Pancreas (tissue), 10 donors: ENCODE data around the gene RAI1. TPM values are rescaled to one million over a fixed set of nuclear protein-coding genes. Genes with fewer than 3 reads are reported as not detected.

Experiments used
- ATAC-seq, 4 donors: fragments of 200-7000 bp; cut with Tn5 transposase; one replicate each; pipeline versions ENCODE4 v1.8.0 to v1.9.1; 2020; ENCODE audit warnings: mild to moderate bottlenecking in 4 of 4, moderate library complexity in 4 of 4
- DNase-seq, 6 donors: peaks; one replicate each; pipeline ENCODE4 v3.0.0-alpha.2; 2020
- FAIRE-seq: peaks from 2 replicates; lab custom pipeline; 2012; peaks lifted over from hg19 to GRCh38; lab: Jason Lieb, UNC
- H3K27ac ChIP-seq, 4 donors: fragments of 200-600 bp; sonication (generic); 1 replicate in 3 of 4; 2 replicates in 1 of 4; pipeline versions ENCODE4 v1.5.0 to v1.8.0; 2020
- H3K27me3 ChIP-seq, 4 donors: fragments of 200-600 bp; one replicate each; pipeline ENCODE4 v1.8.0; 2021
- H3K36me3 ChIP-seq, 3 donors: fragments of 200-600 bp; sonication (generic) in 1 of 3; one replicate each; pipeline versions ENCODE4 v1.5.0 to v1.8.0; 2020 to 2021
- H3K4me1 ChIP-seq, 3 donors: fragments of 200-600 bp; one replicate each; pipeline ENCODE4 v1.8.0; 2021
- H3K4me3 ChIP-seq, 4 donors: fragments of 200-600 bp; sonication (generic) in 2 of 4; one replicate each; pipeline versions ENCODE4 v1.5.0 to v1.8.0; 2020 to 2021
- H3K9me3 ChIP-seq, 4 donors: fragments of 200-600 bp; one replicate each; pipeline ENCODE4 v1.8.0; 2021
- CTCF ChIP-seq, 4 donors: fragments of 200-600 bp; sonication (generic) in 3 of 4; IDR thresholded peaks; one replicate each; pipeline versions ENCODE4 v1.5.0 to v1.8.0; 2021; ENCODE audit warnings: antibody characterized with exemption in 4 of 4
- WGBS, 2 donors: extraction: QIAGEN DNeasy Blood & Tissue Kit; methylation state at CpG; one replicate each; pipeline ENCODE4 v1.1.7; 2013; 5-methylcytosine and 5-hydroxymethylcytosine counted together
- intact Hi-C, 3 donors: fragments of 100-400 bp; cut with DNase I; formaldehyde crosslinking; loops; one replicate each; pipeline versions ENCODE4 v1.11.1 to v1.14.2; 2022
- polyA plus RNA-seq, 2 donors: library from polyadenylated mRNA; stranded (reverse); fragments of 200-250 nt; gene quantifications; one replicate each; pipeline ENCODE4 v1.2.3, GENCODE V29; 2013
- total RNA-seq, 6 donors: library from RNA; stranded (reverse); fragmentation: NEBNext Ultra II Directional in 4 of 6; extraction: Animal tissue kit (Norgen Biotek cat#: 25700) in 4 of 6; gene quantifications; one replicate each; pipeline versions ENCODE4 v1.2.1 to v1.2.4, GENCODE V29; 2021 to 2023
- donor health status: healthy with polysubstance abuse.
- donor health status: DM: no; HTN: no; CAD: no; lungs with moderate emphysema.
- donor health status: DM: no; HTN: no; CAD: no.
- donor health status: control.
- donor health status: control.
- donor health status: Bipolar disorder and iron deficiency.
- donor health status: DM: yes; HTN: yes; CAD: no.
- donor health status: DM: no; HTN: no; CAD: no.
- donor health status: DM: no; HTN: no; CAD: no.
- donor health status: DM: yes; HTN: yes; CAD: no.

The RAI1 gene
- total and polyA plus RNA-seq, 8 donors: 12.1 to 23.9 (median 16.7) TPM

GRCh38 chr17:17659340-17659739 is 21.9 kb upstream of the RAI1 start:
- no peak for DNase-seq
- no peak for TF ChIP-seq CTCF (IDR thresholded peaks at IDR 0.05)
- Histone ChIP-seq H3K4me1 (peaks cover 0 to 3% (median 0%) of the 10 kb centered on the region in 3 donors), H3K4me3 (no peak overlapping the region), H3K36me3 (no peaks in the 10 kb centered on the region), H3K9me3 (no peaks in the 10 kb centered on the region), H3K27me3 (no peaks in the 10 kb centered on the region), H3K27ac (no peak overlapping the region)
- intact Hi-C loops: no loop called here
- FAIRE-seq: no peak
- no peak for ATAC-seq
- WGBS, 2 donors: 93 to 94% methylated on average over 4 of the region's 4 CpGs

- DNase-seq (peak in 3 of 6 donors; percentile 33 to 74 (median 64)), FAIRE-seq (no peak)
- no peak overlapping the region for H3K27ac ChIP-seq
These were observed 20.1 kb upstream of the RAI1 start for GRCh38 chr17:17661134-17661533.

GRCh38 chr17:17661834-17662385 is 19.3 kb upstream of the RAI1 start:
- intact Hi-C loops: no loop called here
- 92 to 93% methylated on average over 10 of the region's 10 CpGs for WGBS, 2 donors
- Histone ChIP-seq H3K36me3 (no peaks in the 10 kb centered on the region), H3K27me3 (no peaks in the 10 kb centered on the region), H3K4me1 (peaks cover 0 to 3% (median 0%) of the 10 kb centered on the region in 3 donors), H3K4me3 (no peak overlapping the region), H3K27ac (no peak overlapping the region), H3K9me3 (no peaks in the 10 kb centered on the region)
- no peak for TF ChIP-seq CTCF (IDR thresholded peaks at IDR 0.05)
- DNase-seq (no peak), ATAC-seq (no peak), FAIRE-seq (no peak)

More at GRCh38 chr17:17661134-17661533, 20.1 kb upstream of the RAI1 start:
- Histone ChIP-seq H3K9me3 (no peaks in the 10 kb centered on the region), H3K4me1 (peaks cover 0 to 3% (median 0%) of the 10 kb centered on the region in 3 donors), H3K36me3 (no peaks in the 10 kb centered on the region), H3K4me3 (no peak overlapping the region), H3K27me3 (no peaks in the 10 kb centered on the region)
- ATAC-seq: peak; percentile 63 to 92 (median 81)
- no peak for TF ChIP-seq CTCF (IDR thresholded peaks at IDR 0.05)
- intact Hi-C loops: no loop called here
- WGBS, 2 donors: 22 to 29% methylated on average over 8 of the region's 8 CpGs

- ATAC-seq (peak in 3 of 4 donors; percentile 6 to 70 (median 59)), DNase-seq (no peak), FAIRE-seq (no peak)
- H3K36me3 ChIP-seq: no peaks in the 10 kb centered on the region
- H3K9me3 ChIP-seq: no peaks in the 10 kb centered on the region
- intact Hi-C loops: no loop called here
- H3K4me3 ChIP-seq: no peak overlapping the region
- H3K4me1 ChIP-seq: peaks cover 0 to 3% (median 0%) of the 10 kb centered on the region in 3 donors
- H3K27me3 ChIP-seq: no peaks in the 10 kb centered on the region
- 65% methylated on average over 19 of the region's 19 CpGs for WGBS, 2 donors
- H3K27ac ChIP-seq: no peak overlapping the region
- TF ChIP-seq CTCF (IDR thresholded peaks at IDR 0.05): no peak
These were observed 17.8 kb upstream of the RAI1 start for GRCh38 chr17:17663160-17664063.
